MM.1S (cell line): ENCODE data around the gene COL11A2.

Source experiments
- EZH2 ChIP-seq: fragments of 300-600 bp; sonication (generic); optimal IDR thresholded peaks from 2 replicates; pipeline ENCODE3; 2017; ENCODE audit warnings: low read depth, mild to moderate bottlenecking, antibody characterized with exemption, low read length, mixed read lengths
- TF ChIP-seq, protein P1 (sequence below): fragments of 300-600 bp; sonication (generic); IDR thresholded peaks from 2 replicates; pipeline ENCODE4 v1.5.1; 2016; ENCODE audit warnings: antibody characterized with exemption, low read length, mixed read lengths

GRCh38 chr6:33193619-33194018 lies 1.4 kb upstream of the COL11A2 start:
- TF ChIP-seq, protein P1, sequence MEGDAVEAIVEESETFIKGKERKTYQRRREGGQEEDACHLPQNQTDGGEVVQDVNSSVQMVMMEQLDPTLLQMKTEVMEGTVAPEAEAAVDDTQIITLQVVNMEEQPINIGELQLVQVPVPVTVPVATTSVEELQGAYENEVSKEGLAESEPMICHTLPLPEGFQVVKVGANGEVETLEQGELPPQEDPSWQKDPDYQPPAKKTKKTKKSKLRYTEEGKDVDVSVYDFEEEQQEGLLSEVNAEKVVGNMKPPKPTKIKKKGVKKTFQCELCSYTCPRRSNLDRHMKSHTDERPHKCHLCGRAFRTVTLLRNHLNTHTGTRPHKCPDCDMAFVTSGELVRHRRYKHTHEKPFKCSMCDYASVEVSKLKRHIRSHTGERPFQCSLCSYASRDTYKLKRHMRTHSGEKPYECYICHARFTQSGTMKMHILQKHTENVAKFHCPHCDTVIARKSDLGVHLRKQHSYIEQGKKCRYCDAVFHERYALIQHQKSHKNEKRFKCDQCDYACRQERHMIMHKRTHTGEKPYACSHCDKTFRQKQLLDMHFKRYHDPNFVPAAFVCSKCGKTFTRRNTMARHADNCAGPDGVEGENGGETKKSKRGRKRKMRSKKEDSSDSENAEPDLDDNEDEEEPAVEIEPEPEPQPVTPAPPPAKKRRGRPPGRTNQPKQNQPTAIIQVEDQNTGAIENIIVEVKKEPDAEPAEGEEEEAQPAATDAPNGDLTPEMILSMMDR = no peak
- no peak for TF ChIP-seq EZH2
